Stimulated activated effector memory CD8-positive, alpha-beta T cell treated with anti-CD3 and anti-CD28 coated beads, Interleukin-12 subunit alpha, Interleukin-12 subunit beta, amount 100 ng/mL, for 72 hours (primary cell): Measurements from ENCODE around the gene TMEM240.
A peak's percentile ranks its signal among the peaks of the same experiment; 100 is the strongest.
"Not testable (repeated sequence)": the region's sequence is repeated elsewhere in the genome, so short reads cannot be mapped to it uniquely, and the experiment has no call there.

Source experiments
- ATAC-seq: fragments of 150-1000 bp; cut with Tn5 transposase; 2 replicates; pipeline ENCODE4 v1.10.0; 2021
- DNase-seq, 2 donors: peaks; one replicate each; pipeline ENCODE4 v3.0.0; 2021 to 2022; ENCODE audit warnings: low spot score in 2 of 2
- H3K27ac Mint-ChIP-seq: one replicate; pipeline ENCODE4 v1.8.0; 2022; ENCODE audit warnings: mild to moderate bottlenecking, mixed read lengths
- H3K36me3 Mint-ChIP-seq: one replicate; pipeline ENCODE4 v1.8.0; 2022; ENCODE audit warnings: mild to moderate bottlenecking, mixed read lengths
- H3K4me1 Mint-ChIP-seq: one replicate; pipeline ENCODE4 v1.8.0; 2022; ENCODE audit warnings: mixed read lengths
- H3K4me3 Mint-ChIP-seq: one replicate; pipeline ENCODE4 v1.8.0; 2022; ENCODE audit warnings: mild to moderate bottlenecking, mixed read lengths
- H3K9me3 Mint-ChIP-seq: one replicate; pipeline ENCODE4 v1.8.0; 2022; ENCODE audit warnings: mixed read lengths

TMEM240 gene

GRCh38 chr1:1508775-1509464 lies 31.5 kb downstream of the TMEM240 start:
- not testable (repeated sequence) for ATAC-seq, H3K27ac Mint-ChIP-seq

GRCh38 chr1:1507305-1507704 lies 33.1 kb downstream of the TMEM240 start:
- Mint-ChIP-seq H3K27ac (no peak overlapping the region), H3K36me3 (no peaks in the 10 kb centered on the region), H3K9me3 (no peaks in the 10 kb centered on the region), H3K4me3 (no peak overlapping the region), H3K4me1 (peaks cover 22% of the 10 kb centered on the region)
- ATAC-seq: no peak
- DNase-seq: no peak

More at GRCh38 chr1:1508775-1509464, 31.5 kb downstream of the TMEM240 start:
- H3K36me3 Mint-ChIP-seq, H3K4me3 Mint-ChIP-seq, DNase-seq, H3K9me3 Mint-ChIP-seq: not testable (repeated sequence)
- H3K4me1 Mint-ChIP-seq: peaks cover 27% of the 10 kb centered on the region

DNA sequence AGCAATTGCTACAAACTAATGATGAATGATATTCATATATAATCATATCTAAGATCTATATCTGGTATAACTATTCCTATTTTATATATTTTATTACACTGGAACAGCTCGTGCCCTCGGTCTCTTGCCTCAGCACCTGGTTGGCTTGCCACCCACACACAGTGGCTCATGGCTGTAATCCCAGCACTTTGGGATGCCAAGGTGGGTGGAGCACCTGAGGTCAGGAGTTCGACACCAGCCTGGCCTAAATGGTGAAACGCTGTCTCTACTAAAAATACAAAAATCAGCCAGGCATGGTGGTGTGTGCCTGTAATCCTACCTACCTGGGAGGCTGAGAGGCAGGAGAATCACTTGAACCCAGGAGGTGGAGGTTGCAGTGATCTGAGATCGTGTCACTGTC lies 34.6 kb downstream of the TMEM240 start:
- H3K27ac Mint-ChIP-seq: peak overlapping the region; percentile 96
- H3K9me3 Mint-ChIP-seq, ATAC-seq, DNase-seq, H3K36me3 Mint-ChIP-seq: not testable (repeated sequence)
- peaks cover 17% of the 10 kb centered on the region for H3K4me1 Mint-ChIP-seq
- H3K4me3 Mint-ChIP-seq: peak overlapping the region; percentile 74

DNA sequence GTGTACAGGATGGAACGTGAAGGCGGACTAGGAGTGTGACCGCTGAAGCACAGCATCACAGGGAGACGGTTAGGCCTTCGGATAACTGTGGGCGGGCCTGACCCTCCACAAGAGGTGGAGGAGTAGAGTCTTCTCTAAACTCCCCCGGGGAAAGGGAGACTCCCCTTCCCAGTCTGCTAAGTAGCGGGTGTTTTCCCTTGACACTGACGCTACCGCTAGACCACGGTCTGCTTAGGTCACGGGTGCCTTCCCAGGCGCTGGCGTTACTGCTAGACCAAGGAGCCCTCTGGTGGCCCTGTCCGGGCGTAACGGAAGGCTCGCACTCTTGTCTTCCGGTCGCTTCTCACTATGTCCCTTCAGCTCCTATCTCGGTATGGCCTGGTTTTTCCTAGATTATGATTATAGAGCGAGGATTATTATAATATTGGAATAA lies 35.0 kb downstream of the TMEM240 start:
- Mint-ChIP-seq H3K4me3 (peak overlapping the region; percentile 74), H3K27ac (peak overlapping the region; percentile 96), H3K4me1 (peaks cover 15% of the 10 kb centered on the region)
- DNase-seq, H3K9me3 Mint-ChIP-seq, H3K36me3 Mint-ChIP-seq: not testable (repeated sequence)
- peak; percentile 68 for ATAC-seq

- not testable (repeated sequence) for H3K36me3 Mint-ChIP-seq, H3K9me3 Mint-ChIP-seq
- peak; percentile 80 for ATAC-seq
- H3K27ac Mint-ChIP-seq: peak overlapping the region; percentile 96
- peak overlapping the region; percentile 74 for H3K4me3 Mint-ChIP-seq
- peak; percentile 51 to 84 for DNase-seq
- peaks cover 15% of the 10 kb centered on the region for H3K4me1 Mint-ChIP-seq
These were observed 35.6 kb downstream of the TMEM240 start for GRCh38 chr1:1504777-1505365.

GRCh38 chr1:1495461-1495975 lies 44.9 kb downstream of the TMEM240 start:
- DNase-seq, H3K27ac Mint-ChIP-seq, H3K4me1 Mint-ChIP-seq, H3K9me3 Mint-ChIP-seq, H3K4me3 Mint-ChIP-seq: not testable (repeated sequence)
- peaks cover 35% of the 10 kb centered on the region for H3K36me3 Mint-ChIP-seq
- peak; percentile 11 for ATAC-seq

- ATAC-seq, H3K4me3 Mint-ChIP-seq, H3K4me1 Mint-ChIP-seq, H3K9me3 Mint-ChIP-seq, DNase-seq, H3K27ac Mint-ChIP-seq: not testable (repeated sequence)
- H3K36me3 Mint-ChIP-seq: peaks cover 48% of the 10 kb centered on the region
These were observed 46.1 kb downstream of the TMEM240 start for GRCh38 chr1:1494311-1494710.

DNA sequence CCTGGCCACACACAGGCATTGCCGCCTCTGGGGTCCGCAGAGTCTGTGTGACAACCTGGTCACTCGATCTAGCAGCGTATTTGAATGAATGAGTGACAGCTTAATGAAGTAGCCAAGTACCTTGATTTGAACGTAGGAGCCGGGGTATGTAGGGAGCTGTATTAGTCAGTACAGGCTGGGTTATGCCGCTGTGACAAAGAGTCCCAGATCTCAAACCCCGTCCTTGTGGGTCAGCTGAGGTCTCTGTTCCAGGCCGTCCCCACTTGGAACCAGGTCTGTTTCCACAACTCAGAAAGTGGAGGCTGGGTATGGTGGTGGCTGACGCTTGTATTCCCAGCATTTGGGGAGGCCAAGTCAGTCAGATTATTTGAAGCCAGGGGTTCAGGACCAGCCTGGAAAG lies 48.8 kb downstream of the TMEM240 start:
- ATAC-seq (no peak), DNase-seq (no peak)
- H3K36me3 Mint-ChIP-seq: peaks cover 65% of the 10 kb centered on the region
- H3K4me1 Mint-ChIP-seq: no peaks in the 10 kb centered on the region
- H3K9me3 Mint-ChIP-seq: peaks cover 3% of the 10 kb centered on the region
- no peak overlapping the region for H3K4me3 Mint-ChIP-seq
- H3K27ac Mint-ChIP-seq: no peak overlapping the region

DNA sequence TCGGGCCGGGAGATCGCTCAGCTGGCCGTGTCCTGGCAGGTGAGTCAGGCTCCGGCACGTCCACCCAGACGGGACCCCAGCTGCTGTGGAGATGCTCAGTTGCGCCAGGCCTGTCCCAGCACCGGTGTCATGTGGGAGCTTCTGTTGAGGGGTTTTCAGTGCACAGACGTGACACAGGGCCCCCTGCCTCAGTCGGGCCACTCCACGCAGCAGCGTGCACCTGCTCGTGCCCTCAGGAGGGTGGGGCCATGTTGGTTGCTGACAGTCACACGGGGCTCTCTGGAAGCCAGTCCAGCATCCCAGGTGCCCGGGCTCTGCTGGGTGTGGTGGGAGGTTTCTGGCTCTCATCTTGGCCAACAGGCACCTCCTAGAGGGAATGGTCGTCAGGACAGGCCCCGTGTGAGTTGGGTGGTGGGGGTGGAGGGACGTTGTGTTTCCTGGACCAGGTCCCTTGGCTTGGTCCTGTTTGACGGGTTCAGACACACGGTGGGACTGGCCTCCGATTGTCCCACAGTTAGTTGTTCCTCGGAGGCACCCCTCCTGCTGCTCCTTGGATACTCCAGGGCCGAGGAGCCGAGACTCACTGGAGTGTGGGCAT lies 49.7 kb downstream of the TMEM240 start:
- Mint-ChIP-seq H3K27ac (no peak overlapping the region), H3K36me3 (peaks cover 65% of the 10 kb centered on the region), H3K9me3 (peaks cover 3% of the 10 kb centered on the region), H3K4me3 (no peak overlapping the region), H3K4me1 (no peaks in the 10 kb centered on the region)
- no peak for ATAC-seq
- no peak for DNase-seq

- no peak overlapping the region for H3K4me3 Mint-ChIP-seq
- peaks cover 65% of the 10 kb centered on the region for H3K36me3 Mint-ChIP-seq
- H3K27ac Mint-ChIP-seq: no peak overlapping the region
- peaks cover 3% of the 10 kb centered on the region for H3K9me3 Mint-ChIP-seq
- ATAC-seq: no peak
- DNase-seq: no peak
- H3K4me1 Mint-ChIP-seq: no peaks in the 10 kb centered on the region
These were observed 50.6 kb downstream of the TMEM240 start for GRCh38 chr1:1489861-1490260.

GRCh38 chr1:1489231-1489630 lies 51.2 kb downstream of the TMEM240 start:
- H3K27ac Mint-ChIP-seq: no peak overlapping the region
- H3K4me1 Mint-ChIP-seq: no peaks in the 10 kb centered on the region
- ATAC-seq (no peak), DNase-seq (no peak)
- H3K36me3 Mint-ChIP-seq: peaks cover 68% of the 10 kb centered on the region
- H3K9me3 Mint-ChIP-seq: peaks cover 3% of the 10 kb centered on the region
- H3K4me3 Mint-ChIP-seq: no peak overlapping the region

DNA sequence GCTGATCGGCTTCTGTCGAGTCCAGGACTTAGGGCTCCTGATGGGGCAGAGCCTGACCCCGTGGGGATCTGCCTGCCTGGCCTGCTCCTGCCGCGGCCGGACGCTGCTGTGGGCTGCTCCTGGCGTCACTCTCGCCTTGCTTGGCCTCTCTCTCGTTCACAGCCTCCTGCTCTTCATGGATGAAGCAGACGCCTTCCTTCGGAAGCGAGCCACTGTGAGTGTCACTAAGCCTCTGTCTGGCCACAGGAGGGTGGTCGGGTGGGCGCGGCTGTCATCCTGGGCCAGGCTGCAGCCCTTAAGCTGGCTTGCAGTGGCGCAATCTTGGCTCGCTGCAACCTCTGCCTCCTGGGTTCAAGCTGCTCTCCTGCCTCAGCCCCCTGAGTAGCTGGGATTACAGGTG lies 52.7 kb downstream of the TMEM240 start:
- Mint-ChIP-seq H3K9me3 (no peaks in the 10 kb centered on the region), H3K4me3 (no peak overlapping the region), H3K4me1 (no peaks in the 10 kb centered on the region), H3K36me3 (peaks cover 70% of the 10 kb centered on the region), H3K27ac (no peak overlapping the region)
- DNase-seq: no peak
- no peak for ATAC-seq

DNA sequence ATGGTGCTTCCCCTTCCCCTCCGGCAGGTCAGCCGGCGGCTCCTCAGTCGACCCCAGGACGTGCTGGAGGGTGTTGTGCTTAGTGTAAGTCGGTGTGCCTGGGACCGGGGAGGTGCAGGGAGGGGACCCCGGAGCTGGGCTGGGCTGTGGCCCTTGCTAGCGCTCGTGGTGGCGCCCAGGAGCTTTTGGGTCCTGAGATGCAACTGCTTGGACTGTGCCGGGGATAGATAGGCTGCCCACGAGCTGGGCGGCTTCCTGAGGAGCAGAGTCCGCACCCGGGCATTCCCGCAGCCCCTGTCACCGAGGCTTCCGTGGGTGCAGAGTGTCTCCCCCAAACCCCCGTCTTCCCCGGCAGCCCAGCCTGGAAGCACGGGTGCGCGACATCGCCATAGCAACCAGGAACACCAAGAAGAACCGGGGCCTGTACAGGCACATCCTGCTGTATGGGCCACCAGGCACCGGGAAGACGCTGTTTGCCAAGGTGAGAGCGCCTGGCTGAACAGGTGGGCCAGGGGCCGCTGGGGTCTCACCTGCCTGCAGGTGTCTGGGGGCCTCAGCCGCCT lies 54.6 kb downstream of the TMEM240 start:
- not testable (repeated sequence) for DNase-seq, H3K4me1 Mint-ChIP-seq, H3K4me3 Mint-ChIP-seq, H3K9me3 Mint-ChIP-seq, H3K27ac Mint-ChIP-seq, ATAC-seq
- H3K36me3 Mint-ChIP-seq: peaks cover 63% of the 10 kb centered on the region

DNA sequence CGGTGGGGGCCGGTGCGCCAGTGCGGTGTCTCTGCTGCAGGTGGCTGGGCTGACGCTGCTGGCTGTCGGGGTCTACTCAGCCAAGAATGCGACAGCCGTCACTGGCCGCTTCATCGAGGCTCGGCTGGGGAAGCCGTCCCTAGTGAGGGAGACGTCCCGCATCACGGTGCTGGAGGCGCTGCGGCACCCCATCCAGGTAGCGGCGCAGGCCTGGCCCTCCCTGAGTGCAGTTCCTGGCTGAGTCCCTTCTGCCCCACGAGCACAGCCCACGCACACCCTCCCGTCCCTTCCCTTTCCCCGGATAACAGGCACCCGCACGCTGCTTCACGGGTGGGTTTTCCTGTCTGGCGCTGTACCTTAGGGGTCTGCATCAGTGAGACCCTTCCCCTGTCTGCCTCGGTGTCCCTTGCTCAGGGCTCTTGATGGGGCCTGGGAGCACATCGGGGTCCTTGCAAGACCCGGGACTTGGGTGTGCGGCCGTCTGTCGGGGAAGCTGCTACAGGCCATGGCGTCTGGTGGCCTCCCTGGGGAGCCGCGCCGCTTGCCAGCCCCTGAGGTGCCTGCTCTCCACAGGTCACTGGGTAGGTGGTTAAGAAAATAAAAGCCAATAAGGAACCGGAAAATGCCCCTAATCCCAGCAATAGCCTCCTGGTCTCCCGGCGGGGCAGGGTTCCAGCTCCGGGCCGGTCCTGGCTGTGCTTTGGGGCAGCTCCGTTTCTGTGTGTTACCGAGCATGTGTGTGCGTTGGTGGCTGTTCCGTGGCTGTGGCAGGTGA lies 55.3 kb downstream of the TMEM240 start:
- ATAC-seq, DNase-seq, H3K4me1 Mint-ChIP-seq, H3K4me3 Mint-ChIP-seq, H3K9me3 Mint-ChIP-seq, H3K27ac Mint-ChIP-seq: not testable (repeated sequence)
- peaks cover 63% of the 10 kb centered on the region for H3K36me3 Mint-ChIP-seq
